Measurements from ENCODE around the gene ALKBH4.
"Not testable (repeated sequence)": the region's sequence is repeated elsewhere in the genome, so short reads cannot be mapped to it uniquely, and the experiment has no call there.

Gene ALKBH4, protein sequence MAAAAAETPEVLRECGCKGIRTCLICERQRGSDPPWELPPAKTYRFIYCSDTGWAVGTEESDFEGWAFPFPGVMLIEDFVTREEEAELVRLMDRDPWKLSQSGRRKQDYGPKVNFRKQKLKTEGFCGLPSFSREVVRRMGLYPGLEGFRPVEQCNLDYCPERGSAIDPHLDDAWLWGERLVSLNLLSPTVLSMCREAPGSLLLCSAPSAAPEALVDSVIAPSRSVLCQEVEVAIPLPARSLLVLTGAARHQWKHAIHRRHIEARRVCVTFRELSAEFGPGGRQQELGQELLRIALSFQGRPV

DNA sequence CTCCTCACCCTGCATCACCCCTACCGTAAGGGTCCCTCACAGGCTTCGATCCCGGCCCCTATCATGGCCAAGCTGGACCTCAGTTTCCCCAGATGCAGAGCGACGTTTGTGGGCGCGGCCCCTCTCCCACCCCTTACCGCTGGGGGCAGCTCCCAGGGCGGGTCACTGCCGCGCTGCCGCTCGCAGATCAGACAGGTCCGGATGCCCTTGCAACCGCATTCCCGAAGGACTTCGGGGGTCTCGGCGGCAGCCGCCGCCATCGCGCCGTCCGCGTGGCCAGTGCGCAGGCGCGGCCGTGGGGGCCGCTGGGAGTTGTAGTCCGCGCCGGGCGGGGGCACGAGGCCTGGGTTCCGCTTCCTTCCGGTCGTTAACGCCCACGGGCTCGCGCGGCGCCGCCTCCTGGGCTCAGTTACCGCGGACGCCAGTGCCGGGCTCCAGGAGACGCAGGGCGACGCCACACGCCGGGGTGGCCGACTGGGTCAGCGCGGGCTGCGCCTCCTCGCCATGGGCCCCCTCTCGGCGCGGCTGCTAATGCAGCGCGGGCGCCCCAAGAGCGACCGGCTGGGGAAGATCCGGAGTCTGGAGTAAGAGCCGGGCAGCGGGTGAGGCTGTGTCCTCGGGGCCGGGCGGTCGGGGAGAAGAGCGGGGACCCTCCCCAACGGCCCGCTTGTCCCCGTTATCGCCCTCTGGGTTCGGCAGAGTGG, at the start of gene ALKBH4, which contains the start of gene LRWD1:
Gene ALKBH4, minus strand, starts transcription at position 287 of the 704 bp plus-strand sequence. Its CDS starts 27 bp downstream, at position 260.
Gene LRWD1, plus strand, starts transcription at position 408 of the 704 bp plus-strand sequence. Its CDS starts 97 bp downstream, at position 505.
- H3K9ac ChIP-seq (ENCODE audit: low read length): peak within 1 kb of the TSS; percentile 88
- H3K9me2 ChIP-seq (replicated peaks; ENCODE audit: insufficient read depth, low read length): no peaks in the 10 kb centered on the region
- H3F3A ChIP-seq (ENCODE audit: insufficient read depth, low read length): peaks cover 11% of the 10 kb centered on the region
- TF ChIP-seq, protein P1, sequence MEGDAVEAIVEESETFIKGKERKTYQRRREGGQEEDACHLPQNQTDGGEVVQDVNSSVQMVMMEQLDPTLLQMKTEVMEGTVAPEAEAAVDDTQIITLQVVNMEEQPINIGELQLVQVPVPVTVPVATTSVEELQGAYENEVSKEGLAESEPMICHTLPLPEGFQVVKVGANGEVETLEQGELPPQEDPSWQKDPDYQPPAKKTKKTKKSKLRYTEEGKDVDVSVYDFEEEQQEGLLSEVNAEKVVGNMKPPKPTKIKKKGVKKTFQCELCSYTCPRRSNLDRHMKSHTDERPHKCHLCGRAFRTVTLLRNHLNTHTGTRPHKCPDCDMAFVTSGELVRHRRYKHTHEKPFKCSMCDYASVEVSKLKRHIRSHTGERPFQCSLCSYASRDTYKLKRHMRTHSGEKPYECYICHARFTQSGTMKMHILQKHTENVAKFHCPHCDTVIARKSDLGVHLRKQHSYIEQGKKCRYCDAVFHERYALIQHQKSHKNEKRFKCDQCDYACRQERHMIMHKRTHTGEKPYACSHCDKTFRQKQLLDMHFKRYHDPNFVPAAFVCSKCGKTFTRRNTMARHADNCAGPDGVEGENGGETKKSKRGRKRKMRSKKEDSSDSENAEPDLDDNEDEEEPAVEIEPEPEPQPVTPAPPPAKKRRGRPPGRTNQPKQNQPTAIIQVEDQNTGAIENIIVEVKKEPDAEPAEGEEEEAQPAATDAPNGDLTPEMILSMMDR (IDR thresholded peaks at IDR 0.05; ENCODE audit: low read length): peak; percentile 21; the same call in 1 of the 2 replicates
- TF ChIP-seq EZH2 (optimal IDR thresholded peaks at IDR 0.05; ENCODE audit: low read depth, low read length) (no peak), EZH2phosphoT487 (IDR thresholded peaks at IDR 0.05; ENCODE audit: low read length) (no peak)
- no peaks in the 10 kb centered on the region for H4K20me1 ChIP-seq (ENCODE audit: insufficient read depth, low read length)
- H3K4me2 ChIP-seq (ENCODE audit: low read depth, low read length): peak within 1 kb of the TSS; percentile 98
- H3K27ac ChIP-seq (ENCODE audit: low read length): peak within 1 kb of the TSS; percentile 78; the same call in 1 of the 2 replicates
- peak within 1 kb of the TSS; percentile 100 for H3K4me3 ChIP-seq (ENCODE audit: low read length)
- H3K36me3 ChIP-seq (replicated peaks; ENCODE audit: insufficient read depth, low read length): no peaks in the 10 kb centered on the region
- H3K9me3 ChIP-seq (replicated peaks; ENCODE audit: insufficient read depth, low read length): no peaks in the 10 kb centered on the region
- H2AFZ ChIP-seq (ENCODE audit: low read length): peak within 1 kb of the TSS; percentile 99
- no peaks in the 10 kb centered on the region for H3K27me3 ChIP-seq (replicated peaks; ENCODE audit: insufficient read depth, low read length)
- peaks cover 10% of the 10 kb centered on the region; the same call in 1 of the 2 replicates for H3K4me1 ChIP-seq (ENCODE audit: low read length)
- DNase-seq: peak; percentile 95
- peaks cover 72% of the 10 kb centered on the region for H3K79me2 ChIP-seq (ENCODE audit: low read length)

DNA sequence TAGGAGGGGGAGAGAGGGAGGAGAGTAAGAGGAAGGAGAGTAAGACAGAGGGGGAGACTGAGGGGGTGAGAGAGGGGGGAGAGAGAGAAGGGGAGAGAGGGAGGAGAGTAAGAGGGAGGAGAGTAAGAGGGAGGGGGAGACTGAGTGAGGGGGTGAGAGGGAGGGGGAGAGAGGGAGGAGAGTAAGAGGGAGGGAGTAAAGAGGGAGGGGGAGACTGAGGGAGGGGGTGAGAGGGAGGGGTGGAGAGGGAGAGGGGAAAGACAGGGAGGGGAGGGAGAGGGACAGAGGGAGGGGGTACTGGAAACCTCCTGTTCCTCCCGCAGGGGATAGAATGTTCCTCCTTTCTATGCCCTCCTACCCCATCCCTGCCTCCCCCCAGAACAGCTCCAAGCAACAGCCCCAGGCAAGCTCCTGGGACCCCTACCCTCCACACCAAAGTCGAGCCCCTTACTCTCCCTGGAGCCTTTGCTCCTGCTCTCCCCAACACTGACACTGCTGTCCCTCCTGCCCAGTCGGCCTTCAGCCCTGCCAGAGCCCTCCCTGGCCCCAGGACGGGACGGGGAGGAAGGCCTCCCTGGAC, 48.1 kb upstream of the ALKBH4 start:
- not testable (repeated sequence) for H3K4me3 ChIP-seq (ENCODE audit: low read length); H3K27me3 ChIP-seq (replicated peaks; ENCODE audit: insufficient read depth, low read length); H3K9me3 ChIP-seq (replicated peaks; ENCODE audit: insufficient read depth, low read length); H4K20me1 ChIP-seq (ENCODE audit: insufficient read depth, low read length); H3K27ac ChIP-seq (ENCODE audit: low read length); H3K79me2 ChIP-seq (ENCODE audit: low read length); H3K36me3 ChIP-seq (replicated peaks; ENCODE audit: insufficient read depth, low read length); H3K4me2 ChIP-seq (ENCODE audit: low read depth, low read length); H3K9ac ChIP-seq (ENCODE audit: low read length); H2AFZ ChIP-seq (ENCODE audit: low read length); H3K4me1 ChIP-seq (ENCODE audit: low read length); H3K9me2 ChIP-seq (replicated peaks; ENCODE audit: insufficient read depth, low read length); H3F3A ChIP-seq (ENCODE audit: insufficient read depth, low read length)
- DNase-seq: peak; percentile 6

DNA sequence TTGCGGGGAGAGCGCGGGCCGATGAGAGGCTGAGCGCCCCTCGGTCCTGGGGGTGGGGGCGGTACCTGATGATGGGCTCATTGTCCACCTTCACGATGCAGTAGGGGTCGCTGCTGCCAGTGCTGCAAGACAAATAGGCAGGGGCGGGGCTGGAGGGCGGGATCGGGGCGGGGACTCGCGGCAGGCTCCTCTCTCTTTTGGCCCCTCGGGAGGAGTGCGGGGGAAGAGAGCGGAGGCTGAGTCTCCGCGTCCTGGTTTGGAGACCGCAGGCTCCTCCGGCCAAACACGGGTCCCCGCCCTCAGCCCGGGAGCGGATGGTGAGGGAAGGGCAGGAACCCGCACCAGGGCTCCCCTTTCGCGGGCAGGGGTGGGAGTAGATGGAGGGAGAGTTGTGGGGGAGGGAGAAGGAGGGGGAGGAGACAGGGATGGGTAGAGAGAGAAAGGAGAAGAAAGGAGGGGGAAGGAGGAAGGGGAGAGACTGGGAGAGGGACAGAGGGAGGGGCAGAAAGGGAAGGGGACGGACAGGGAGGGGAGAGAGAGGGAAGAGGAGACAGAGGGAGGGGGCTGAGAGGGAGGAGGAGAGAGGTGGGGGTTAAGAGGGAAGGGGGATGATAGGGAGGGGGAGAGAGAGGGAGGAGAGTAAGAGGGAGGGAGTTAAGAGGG, 47.3 kb upstream of the ALKBH4 start:
- H2AFZ ChIP-seq (ENCODE audit: low read length); H3K27me3 ChIP-seq (replicated peaks; ENCODE audit: insufficient read depth, low read length); H3K9me2 ChIP-seq (replicated peaks; ENCODE audit: insufficient read depth, low read length); H3K4me3 ChIP-seq (ENCODE audit: low read length); H3K4me1 ChIP-seq (ENCODE audit: low read length); H3K9ac ChIP-seq (ENCODE audit: low read length); H3K9me3 ChIP-seq (replicated peaks; ENCODE audit: insufficient read depth, low read length); H3K4me2 ChIP-seq (ENCODE audit: low read depth, low read length); H4K20me1 ChIP-seq (ENCODE audit: insufficient read depth, low read length); H3K36me3 ChIP-seq (replicated peaks; ENCODE audit: insufficient read depth, low read length); H3K27ac ChIP-seq (ENCODE audit: low read length); DNase-seq; H3F3A ChIP-seq (ENCODE audit: insufficient read depth, low read length); H3K79me2 ChIP-seq (ENCODE audit: low read length): not testable (repeated sequence)

DNA sequence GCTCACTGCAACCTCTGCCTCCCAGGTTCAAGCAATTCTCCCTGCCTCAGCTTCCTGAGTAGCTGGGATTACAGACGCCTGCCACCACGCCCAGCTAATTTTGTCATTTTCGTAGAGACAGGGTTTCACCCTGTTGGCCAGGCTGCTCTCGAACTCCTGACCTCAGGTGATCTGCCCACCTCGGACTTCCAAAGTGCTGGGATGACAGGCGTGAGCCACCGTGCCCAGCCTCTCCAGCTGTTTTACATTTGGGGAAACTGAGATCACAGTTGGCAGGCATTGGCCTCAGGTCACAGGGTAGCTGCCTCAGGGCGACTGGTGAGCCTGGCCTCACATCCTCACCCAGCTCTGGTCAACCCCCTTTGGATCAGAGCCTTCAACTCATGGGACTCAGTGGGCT, 45.9 kb upstream of the ALKBH4 start:
- not testable (repeated sequence) for H3F3A ChIP-seq (ENCODE audit: insufficient read depth, low read length); DNase-seq; H3K9me3 ChIP-seq (replicated peaks; ENCODE audit: insufficient read depth, low read length); H3K79me2 ChIP-seq (ENCODE audit: low read length); H3K4me1 ChIP-seq (ENCODE audit: low read length); H3K27ac ChIP-seq (ENCODE audit: low read length); H3K9ac ChIP-seq (ENCODE audit: low read length); H2AFZ ChIP-seq (ENCODE audit: low read length); H3K4me2 ChIP-seq (ENCODE audit: low read depth, low read length); H3K36me3 ChIP-seq (replicated peaks; ENCODE audit: insufficient read depth, low read length); H3K9me2 ChIP-seq (replicated peaks; ENCODE audit: insufficient read depth, low read length); H3K27me3 ChIP-seq (replicated peaks; ENCODE audit: insufficient read depth, low read length); H4K20me1 ChIP-seq (ENCODE audit: insufficient read depth, low read length); H3K4me3 ChIP-seq (ENCODE audit: low read length)

DNA sequence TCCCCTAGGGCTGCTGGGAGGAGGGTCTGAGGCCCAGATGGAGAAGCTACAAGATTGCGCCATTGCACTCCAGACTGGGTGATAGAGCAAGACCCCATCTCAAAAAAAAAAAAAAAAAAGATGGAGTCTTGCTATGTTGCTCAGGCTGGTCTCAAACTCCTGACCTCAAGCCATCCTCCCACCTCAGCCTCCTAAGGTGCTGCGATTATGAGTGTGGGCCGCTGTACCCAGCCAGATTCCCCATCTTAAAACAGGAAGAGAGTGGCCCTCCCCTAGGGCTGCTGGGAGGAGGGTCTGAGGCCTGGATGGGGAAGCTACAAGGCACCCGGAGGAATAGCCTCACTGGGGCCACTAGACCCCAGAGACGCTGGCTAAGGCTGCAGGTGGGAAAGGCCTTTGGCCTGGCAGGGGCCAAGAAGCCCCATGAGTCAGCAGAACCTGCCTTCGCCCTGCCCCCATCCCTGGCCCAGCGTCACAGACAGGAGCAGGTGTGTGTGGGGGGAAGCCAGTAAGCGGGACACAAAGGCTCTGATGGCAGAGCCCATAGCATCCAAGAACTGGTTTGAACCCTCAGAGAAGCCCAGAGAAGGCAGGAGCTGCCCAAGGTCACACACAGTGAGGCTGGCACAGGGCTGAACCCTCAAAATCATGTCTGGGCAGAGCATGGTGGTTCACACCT, 42.9 kb upstream of the ALKBH4 start:
- H3K4me2 ChIP-seq (ENCODE audit: low read depth, low read length); H4K20me1 ChIP-seq (ENCODE audit: insufficient read depth, low read length); H3K27me3 ChIP-seq (replicated peaks; ENCODE audit: insufficient read depth, low read length); H2AFZ ChIP-seq (ENCODE audit: low read length); H3K4me1 ChIP-seq (ENCODE audit: low read length); H3K9ac ChIP-seq (ENCODE audit: low read length); H3K79me2 ChIP-seq (ENCODE audit: low read length); H3K9me3 ChIP-seq (replicated peaks; ENCODE audit: insufficient read depth, low read length); DNase-seq; H3K36me3 ChIP-seq (replicated peaks; ENCODE audit: insufficient read depth, low read length); H3K27ac ChIP-seq (ENCODE audit: low read length); H3F3A ChIP-seq (ENCODE audit: insufficient read depth, low read length); H3K4me3 ChIP-seq (ENCODE audit: low read length); H3K9me2 ChIP-seq (replicated peaks; ENCODE audit: insufficient read depth, low read length): not testable (repeated sequence)

DNA sequence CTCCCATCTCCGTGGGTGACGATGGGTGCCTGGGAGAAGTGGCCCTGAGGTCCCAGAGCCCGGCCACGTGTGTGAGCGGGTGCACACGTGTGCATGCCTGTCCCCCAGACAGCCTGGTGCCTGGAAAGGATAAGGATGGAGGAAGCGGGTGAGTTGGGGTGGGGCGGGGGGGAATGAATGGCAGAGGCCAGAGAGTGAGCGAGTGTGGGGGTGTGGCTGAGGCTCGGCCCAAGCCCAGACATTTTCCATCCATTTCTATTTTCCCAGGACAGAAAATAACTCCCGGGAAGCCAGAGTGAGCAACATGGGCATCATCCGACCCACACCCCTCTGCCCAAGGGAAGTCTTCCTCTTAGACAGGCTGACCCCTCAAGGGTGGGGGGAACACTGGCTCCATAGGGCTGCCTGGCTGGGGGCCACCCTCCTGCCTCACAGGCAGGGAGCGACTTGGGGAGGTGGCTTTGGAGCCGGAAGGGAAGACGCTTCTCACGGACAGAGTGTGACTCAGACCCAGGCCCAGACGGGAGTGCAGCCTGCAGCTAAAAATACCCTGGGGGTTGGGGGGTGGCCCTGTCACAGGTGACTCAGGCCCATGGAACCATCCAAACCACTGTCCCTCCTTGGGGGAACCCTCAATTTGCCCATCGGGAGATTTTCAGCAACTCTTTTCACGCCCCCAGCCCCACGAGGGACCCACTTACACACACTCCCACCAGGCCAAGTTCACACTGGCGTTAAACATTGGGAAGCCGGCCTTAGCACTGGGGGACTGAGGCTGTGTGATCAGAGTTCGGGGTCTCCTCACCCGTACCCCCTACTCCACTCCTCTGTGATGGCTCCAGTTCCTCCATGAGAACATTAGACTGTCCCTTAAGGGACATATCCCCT, 40.9 kb upstream of the ALKBH4 start:
- not testable (repeated sequence) for H3K27ac ChIP-seq (ENCODE audit: low read length); H3F3A ChIP-seq (ENCODE audit: insufficient read depth, low read length); H3K4me2 ChIP-seq (ENCODE audit: low read depth, low read length); H3K9me2 ChIP-seq (replicated peaks; ENCODE audit: insufficient read depth, low read length); H3K9ac ChIP-seq (ENCODE audit: low read length); DNase-seq; H3K36me3 ChIP-seq (replicated peaks; ENCODE audit: insufficient read depth, low read length); H3K4me1 ChIP-seq (ENCODE audit: low read length); H3K27me3 ChIP-seq (replicated peaks; ENCODE audit: insufficient read depth, low read length); H3K4me3 ChIP-seq (ENCODE audit: low read length); H3K79me2 ChIP-seq (ENCODE audit: low read length); H2AFZ ChIP-seq (ENCODE audit: low read length); H4K20me1 ChIP-seq (ENCODE audit: insufficient read depth, low read length); H3K9me3 ChIP-seq (replicated peaks; ENCODE audit: insufficient read depth, low read length)

Data from MM.1S (cell line).